Subcutaneous adipose tissue (tissue), 4 donors: ENCODE measurements around the gene SNAP29. TPM values are rescaled to one million over a fixed set of nuclear protein-coding genes. Genes with fewer than 3 reads are reported as not detected.

Experiments
- CTCF ChIP-seq: fragments of 450-650 bp; IDR thresholded peaks from one replicate; pipeline ENCODE4 v1.5.1; 2016; ENCODE audit warnings: low read depth, mild to moderate bottlenecking, control low read depth, antibody characterized with exemption, moderate library complexity
- total RNA-seq, 4 donors: library from RNA; depleted of rRNA; stranded (reverse); fragments of >200 nt; gene quantifications; one replicate each; pipeline ENCODE4 v1.1.0, GENCODE V29; 2016

The SNAP29 gene
- total RNA-seq, 4 donors from 2014 or later = 20.5 to 27.1 (median 24.4) TPM

GRCh38 chr22:20904008-20904979 is 45.5 kb downstream of the SNAP29 start:
- no peak for TF ChIP-seq CTCF

- TF ChIP-seq CTCF = no peak
Measured at GRCh38 chr22:20904980-20905355, 46.2 kb downstream of the SNAP29 start.

- TF ChIP-seq CTCF = no peak
Measured at GRCh38 chr22:20905415-20906386, 46.9 kb downstream of the SNAP29 start.

- no peak for TF ChIP-seq CTCF
Measured at GRCh38 chr22:20906387-20906767, 47.6 kb downstream of the SNAP29 start.

GRCh38 chr22:20909543-20910303 is 50.9 kb downstream of the SNAP29 start:
- no peak for TF ChIP-seq CTCF

- no peak for TF ChIP-seq CTCF
Measured at GRCh38 chr22:20912494-20912893, 53.7 kb downstream of the SNAP29 start.
